ENCODE measurements around the gene CHD9NB. TPM values are rescaled to one million over a fixed set of nuclear protein-coding genes. Genes with fewer than 3 reads are reported as not detected.

Gene CHD9NB
- total RNA-seq, 3 donors from 2014 or later, result 1.3 to 16.4 (median 3.3) TPM

DNA sequence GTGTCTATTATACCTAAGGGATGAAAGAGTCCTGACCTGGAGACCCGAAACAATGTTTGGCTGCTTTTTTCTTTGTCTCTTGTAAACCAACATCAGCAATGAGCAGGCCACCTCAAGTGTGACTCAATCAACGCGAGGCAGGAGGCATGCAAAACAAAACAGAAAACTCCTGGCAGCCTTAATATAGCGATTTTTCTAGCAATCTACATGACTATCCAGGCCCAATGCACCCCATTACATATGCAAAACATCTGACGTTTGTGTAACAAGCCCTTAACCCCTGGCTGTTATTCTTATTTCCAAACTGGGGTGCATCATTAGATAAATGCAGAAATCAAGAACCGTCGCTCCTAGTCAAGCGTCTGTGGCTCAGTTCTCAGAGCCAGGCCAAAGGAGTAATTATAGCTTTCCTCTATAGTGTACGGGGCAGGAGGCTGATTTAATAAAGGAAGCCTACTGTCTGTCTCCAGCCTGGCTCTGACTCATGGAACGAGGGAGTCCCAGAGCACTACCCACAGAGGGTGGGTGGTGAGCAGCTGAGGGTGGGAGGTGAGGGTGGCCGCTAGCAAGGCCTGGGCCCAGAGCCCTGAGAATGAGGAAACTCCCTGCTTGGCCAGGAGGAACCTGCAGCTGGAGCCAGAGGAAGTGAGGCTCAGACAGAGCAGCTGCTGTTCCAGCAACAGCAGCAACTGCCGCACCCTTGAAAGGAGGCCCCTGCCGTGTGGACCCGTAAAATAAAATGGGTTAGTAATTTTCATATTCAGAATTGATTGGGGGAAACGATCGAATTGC lies 46.0 kb upstream of the CHD9NB start:
- intact Hi-C loops (cut with DNase I; ENCODE audit: low total_unique reads), result no loop called here
- H3K4me1 ChIP-seq, result peaks cover 5 to 25% of the 10 kb centered on the region in 2 donors

DNA sequence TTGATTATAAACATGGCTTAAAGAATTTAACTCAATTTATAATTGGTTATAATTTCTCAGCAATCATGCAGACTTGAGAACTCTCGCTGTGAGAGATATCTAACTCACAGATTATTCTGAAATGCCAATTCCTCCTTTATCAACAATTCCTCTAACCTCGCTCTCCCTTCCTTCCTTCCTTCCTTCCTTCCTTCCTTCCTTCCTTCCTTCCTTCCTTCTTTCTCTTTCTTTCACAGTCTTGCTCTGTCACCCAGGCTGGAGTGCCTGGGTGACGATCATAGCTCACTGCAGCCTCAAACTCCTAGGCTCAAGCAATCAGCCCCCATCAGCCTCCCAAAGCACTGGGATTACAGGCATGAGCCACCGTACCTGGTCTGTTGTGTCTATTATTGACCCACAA lies 44.5 kb upstream of the CHD9NB start:
- no peak for DNase-seq (ENCODE audit: low spot score in 2 of 2)
- Histone ChIP-seq H3K4me1 (peaks cover 5 to 26% of the 10 kb centered on the region in 2 donors), H3K27ac (peak overlapping the region; percentile 94 to 96), H3K4me3 (no peak overlapping the region), H3K36me3 (no peaks in the 10 kb centered on the region), H3K9me3 (no peaks in the 10 kb centered on the region), H3K27me3 (no peaks in the 10 kb centered on the region)
- TF ChIP-seq, protein P1, sequence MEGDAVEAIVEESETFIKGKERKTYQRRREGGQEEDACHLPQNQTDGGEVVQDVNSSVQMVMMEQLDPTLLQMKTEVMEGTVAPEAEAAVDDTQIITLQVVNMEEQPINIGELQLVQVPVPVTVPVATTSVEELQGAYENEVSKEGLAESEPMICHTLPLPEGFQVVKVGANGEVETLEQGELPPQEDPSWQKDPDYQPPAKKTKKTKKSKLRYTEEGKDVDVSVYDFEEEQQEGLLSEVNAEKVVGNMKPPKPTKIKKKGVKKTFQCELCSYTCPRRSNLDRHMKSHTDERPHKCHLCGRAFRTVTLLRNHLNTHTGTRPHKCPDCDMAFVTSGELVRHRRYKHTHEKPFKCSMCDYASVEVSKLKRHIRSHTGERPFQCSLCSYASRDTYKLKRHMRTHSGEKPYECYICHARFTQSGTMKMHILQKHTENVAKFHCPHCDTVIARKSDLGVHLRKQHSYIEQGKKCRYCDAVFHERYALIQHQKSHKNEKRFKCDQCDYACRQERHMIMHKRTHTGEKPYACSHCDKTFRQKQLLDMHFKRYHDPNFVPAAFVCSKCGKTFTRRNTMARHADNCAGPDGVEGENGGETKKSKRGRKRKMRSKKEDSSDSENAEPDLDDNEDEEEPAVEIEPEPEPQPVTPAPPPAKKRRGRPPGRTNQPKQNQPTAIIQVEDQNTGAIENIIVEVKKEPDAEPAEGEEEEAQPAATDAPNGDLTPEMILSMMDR (IDR thresholded peaks at IDR 0.05), result no peak
- TF ChIP-seq POLR2AphosphoS5 (IDR thresholded peaks at IDR 0.05) (no peak), POLR2A (IDR thresholded peaks at IDR 0.05) (no peak)
- intact Hi-C loops (cut with DNase I; ENCODE audit: low total_unique reads), result no loop called here

More for the DNA sequence above, 46.0 kb upstream of the CHD9NB start:
- Histone ChIP-seq H3K9me3 (no peaks in the 10 kb centered on the region), H3K27ac (peak overlapping the region; percentile 94 to 96), H3K36me3 (no peaks in the 10 kb centered on the region), H3K4me3 (peak overlapping the region; percentile 46 to 59 (median 54)), H3K27me3 (no peaks in the 10 kb centered on the region)
- DNase-seq (ENCODE audit: low spot score in 2 of 2), result peak; percentile 59 to 72
- TF ChIP-seq POLR2A (IDR thresholded peaks at IDR 0.05), result no peak
- TF ChIP-seq, protein P1 (IDR thresholded peaks at IDR 0.05), result no peak
- TF ChIP-seq POLR2AphosphoS5 (IDR thresholded peaks at IDR 0.05), result peak in 2 of 3 donors; percentile 11 to 77

DNA sequence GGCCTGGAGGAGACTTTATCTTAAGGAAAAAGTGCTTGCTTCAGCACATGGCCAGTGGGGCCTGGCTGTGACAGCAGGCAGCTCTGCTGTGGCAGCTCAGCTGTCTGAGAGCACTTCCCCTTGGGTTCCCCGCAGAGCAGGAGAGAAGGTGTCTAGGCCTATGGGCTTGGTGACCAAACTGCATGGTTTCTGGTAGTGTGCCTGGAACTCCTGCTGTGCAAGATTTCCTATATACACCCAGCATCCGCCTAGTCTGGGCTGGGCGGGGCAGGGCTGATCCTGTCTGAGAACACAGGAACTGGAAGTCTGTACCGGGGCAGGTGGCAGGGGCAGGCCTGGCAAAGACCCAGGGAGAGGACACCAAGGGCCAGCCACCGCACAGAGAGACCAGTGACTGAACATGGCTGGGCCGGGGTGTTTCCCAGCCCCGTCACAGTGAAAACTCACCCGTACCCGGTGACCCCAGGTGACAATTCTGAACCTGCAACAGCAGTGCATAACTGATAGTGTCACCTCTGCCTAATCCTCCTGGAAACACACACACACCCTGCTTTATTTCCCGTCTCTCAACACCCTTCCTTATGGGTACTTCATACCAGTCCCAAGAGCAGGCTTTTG lies 41.4 kb upstream of the CHD9NB start:
- no peak for TF ChIP-seq POLR2AphosphoS5 (IDR thresholded peaks at IDR 0.05)
- TF ChIP-seq, protein P1 (IDR thresholded peaks at IDR 0.05), result no peak
- peaks cover 17 to 24% of the 10 kb centered on the region in 2 donors for H3K4me1 ChIP-seq
- no peaks in the 10 kb centered on the region for H3K9me3 ChIP-seq
- H3K36me3 ChIP-seq, result no peaks in the 10 kb centered on the region
- H3K4me3 ChIP-seq, result peak overlapping the region in 1 of 3 donors; percentile 22
- peak overlapping the region; percentile 69 to 91 for H3K27ac ChIP-seq
- intact Hi-C loops (cut with DNase I; ENCODE audit: low total_unique reads), result no loop called here
- DNase-seq (ENCODE audit: low spot score in 2 of 2), result peak; percentile 42 to 60
- H3K27me3 ChIP-seq, result no peaks in the 10 kb centered on the region

DNA sequence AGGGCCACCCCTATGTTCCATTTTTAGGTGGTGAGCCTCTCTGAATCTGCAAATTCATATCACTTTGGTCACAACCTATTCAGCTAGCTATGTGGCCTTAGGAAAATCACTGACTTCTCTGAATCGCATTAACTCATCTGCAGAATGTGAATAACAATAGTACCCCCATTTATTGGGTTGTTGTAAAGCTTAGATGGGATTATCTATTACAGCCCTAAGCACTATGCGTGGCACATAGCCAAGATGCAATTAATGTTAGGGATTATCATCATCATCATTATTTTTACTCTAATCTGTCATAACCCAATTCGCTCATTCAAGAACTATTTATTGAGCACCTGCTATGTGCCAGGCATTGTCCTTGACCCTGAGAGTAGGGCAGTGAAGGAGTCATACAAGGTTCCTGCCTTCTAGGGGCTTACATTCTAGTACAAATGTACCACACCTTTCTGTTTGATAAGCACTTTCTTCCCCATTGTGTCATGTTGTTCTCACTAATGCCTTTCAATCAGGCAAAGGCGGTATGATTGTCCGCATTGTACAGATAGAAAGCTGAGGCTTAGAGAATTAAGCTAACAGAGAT lies 40.6 kb upstream of the CHD9NB start:
- no peak for DNase-seq (ENCODE audit: low spot score in 2 of 2)
- H3K36me3 ChIP-seq, result no peaks in the 10 kb centered on the region
- TF ChIP-seq, protein P1 (IDR thresholded peaks at IDR 0.05), result no peak
- no peak for TF ChIP-seq POLR2AphosphoS5 (IDR thresholded peaks at IDR 0.05)
- no peak for TF ChIP-seq POLR2A (IDR thresholded peaks at IDR 0.05)
- H3K27me3 ChIP-seq, result no peaks in the 10 kb centered on the region
- no peak overlapping the region for H3K4me3 ChIP-seq
- H3K4me1 ChIP-seq, result peaks cover 15 to 24% of the 10 kb centered on the region in 2 donors
- peak overlapping the region; percentile 69 to 91 for H3K27ac ChIP-seq
- H3K9me3 ChIP-seq, result no peaks in the 10 kb centered on the region
- intact Hi-C loops (cut with DNase I; ENCODE audit: low total_unique reads), result no loop called here

DNA sequence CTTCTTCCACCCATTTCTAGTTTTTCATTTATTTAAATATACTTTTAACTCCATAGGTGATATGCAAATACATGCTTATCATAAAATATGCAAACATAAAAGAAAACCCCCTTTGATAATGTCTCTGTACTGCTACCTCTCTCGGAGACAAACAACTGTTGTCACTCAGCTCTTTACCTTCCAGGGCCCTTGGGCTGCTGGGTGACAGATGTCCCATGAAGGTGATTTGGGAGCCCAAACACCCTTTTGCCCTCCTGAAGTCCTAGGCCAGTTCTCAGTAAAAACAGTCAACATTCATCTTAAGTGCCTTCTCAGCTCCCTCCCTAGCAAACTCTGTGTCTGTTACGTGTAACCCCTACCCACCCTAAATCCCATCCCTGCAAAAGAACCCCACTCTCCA lies 39.6 kb upstream of the CHD9NB start:
- Histone ChIP-seq H3K9me3 (no peaks in the 10 kb centered on the region), H3K36me3 (no peaks in the 10 kb centered on the region), H3K4me3 (no peak overlapping the region), H3K4me1 (peaks cover 9 to 24% of the 10 kb centered on the region in 2 donors), H3K27me3 (no peaks in the 10 kb centered on the region), H3K27ac (peak overlapping the region; percentile 81 to 96)
- intact Hi-C loops (cut with DNase I; ENCODE audit: low total_unique reads), result no loop called here
- TF ChIP-seq, protein P1 (IDR thresholded peaks at IDR 0.05), result no peak
- TF ChIP-seq POLR2AphosphoS5 (IDR thresholded peaks at IDR 0.05), result no peak
- no peak for TF ChIP-seq POLR2A (IDR thresholded peaks at IDR 0.05)
- no peak for DNase-seq (ENCODE audit: low spot score in 2 of 2)

Measured in breast epithelium (tissue), 4 donors.